Hematopoietic multipotent progenitor cell (in vitro differentiated cells): ENCODE results near the gene PTPRJ. TPM values are rescaled to one million over a fixed set of nuclear protein-coding genes. Genes with fewer than 3 reads are reported as not detected.
A peak's percentile ranks its signal among the peaks of the same experiment; 100 is the strongest.

ENCODE experiments used
- DNase-seq, 3 donors: peaks; one replicate each; pipeline ENCODE4 v3.0.0-alpha.2; 2011 to 2015; ENCODE audit warnings: low read depth in 2 of 3, low spot score in 2 of 3
- total RNA-seq: library from RNA; depleted of rRNA; stranded (reverse); fragments of >200 nt; gene quantifications from one replicate; pipeline ENCODE4 v1.2.3, GENCODE V29; 2012

PTPRJ gene
- total RNA-seq, 1 donor: 2.2 TPM

- no peak for DNase-seq
These were observed 107.1 kb downstream of the PTPRJ start for GRCh38 chr11:48087422-48087821.

GRCh38 chr11:48087974-48088681 is 107.8 kb downstream of the PTPRJ start:
- peak in 1 of 3 donors; percentile 35 for DNase-seq

- DNase-seq: no peak
These were observed 108.3 kb downstream of the PTPRJ start for GRCh38 chr11:48088682-48089050.

- no peak for DNase-seq
These were observed 109.8 kb downstream of the PTPRJ start for GRCh38 chr11:48090174-48090573.

- no peak for DNase-seq
These were observed 111.2 kb downstream of the PTPRJ start for GRCh38 chr11:48091426-48092102.

- DNase-seq: no peak
These were observed 113.0 kb downstream of the PTPRJ start for GRCh38 chr11:48093323-48093722.

GRCh38 chr11:48093795-48094642 is 113.7 kb downstream of the PTPRJ start:
- DNase-seq: no peak

- no peak for DNase-seq
These were observed 114.4 kb downstream of the PTPRJ start for GRCh38 chr11:48094643-48095339.

GRCh38 chr11:48095779-48096470 is 115.6 kb downstream of the PTPRJ start:
- DNase-seq: no peak

- no peak for DNase-seq
These were observed 116.5 kb downstream of the PTPRJ start for GRCh38 chr11:48096588-48097525.

- no peak for DNase-seq
These were observed 117.7 kb downstream of the PTPRJ start for GRCh38 chr11:48098024-48098423.

- no peak for DNase-seq
These were observed 119.6 kb downstream of the PTPRJ start for GRCh38 chr11:48099916-48100446.

- DNase-seq: no peak
These were observed 120.8 kb downstream of the PTPRJ start for GRCh38 chr11:48101044-48101733.

GRCh38 chr11:48101958-48102357 is 121.6 kb downstream of the PTPRJ start:
- DNase-seq: no peak

GRCh38 chr11:48103621-48104567 is 123.5 kb downstream of the PTPRJ start:
- DNase-seq: no peak

GRCh38 chr11:48104568-48104924 is 124.2 kb downstream of the PTPRJ start:
- no peak for DNase-seq
